WTC11 (cell line): ENCODE results near the gene PDCD1. TPM values are rescaled to one million over a fixed set of nuclear protein-coding genes. Genes with fewer than 3 reads are reported as not detected.

ENCODE experiments used
- ATAC-seq: fragments of 200-7000 bp; cut with Tn5 transposase; 2 replicates; pipeline ENCODE4 v1.10.0; 2021; ENCODE audit warnings: mild to moderate bottlenecking, moderate library complexity
- CTCF ChIA-PET: fragments of 300-600 bp; sonication (Branson Sonifier 250); formaldehyde crosslinking; loops from one replicate; lab custom pipeline; 2021; ENCODE audit warnings: antibody characterized with exemption; lab: Charles Lee
- POLR2A ChIA-PET: fragments of 350-600 bp; sonication (Branson Sonifier 250); formaldehyde crosslinking; loops from one replicate; lab custom pipeline; 2021; ENCODE audit warnings: antibody characterized with exemption; lab: Charles Lee
- DNase-seq: peaks from one replicate; pipeline ENCODE4 v3.0.0; 2021; ENCODE audit warnings: low spot score
- H3K27ac Mint-ChIP-seq: 2 replicates; pipeline ENCODE4 v1.8.0; 2021; ENCODE audit warnings: mixed read lengths
- H3K27me3 Mint-ChIP-seq: 2 replicates; pipeline ENCODE4 v1.8.0; 2021; ENCODE audit warnings: low read depth, mild to moderate bottlenecking, moderate library complexity, mixed read lengths
- H3K36me3 Mint-ChIP-seq: 2 replicates; pipeline ENCODE4 v1.8.0; 2021; ENCODE audit warnings: mixed read lengths
- H3K4me1 Mint-ChIP-seq: 2 replicates; pipeline ENCODE4 v1.8.0; 2022; ENCODE audit warnings: mixed read lengths
- H3K4me3 Mint-ChIP-seq: 2 replicates; pipeline ENCODE4 v1.8.0; 2021; ENCODE audit warnings: mild to moderate bottlenecking, moderate library complexity, mixed read lengths
- H3K9me3 Mint-ChIP-seq: 2 replicates; pipeline ENCODE4 v1.8.0; 2021; ENCODE audit warnings: mixed read lengths
- MYBL2 ChIP-seq: sonication (generic); formaldehyde crosslinking; IDR thresholded peaks from 2 replicates; pipeline ENCODE4 v1.8.1; 2023; ENCODE audit warnings: mild to moderate bottlenecking, moderate library complexity, missing genetic modification reagents
- NR2C2 ChIP-seq: sonication (generic); formaldehyde crosslinking; IDR thresholded peaks from 2 replicates; pipeline ENCODE4 v1.8.0; 2022; ENCODE audit warnings: mild to moderate bottlenecking, missing genetic modification reagents
- PRRX2 ChIP-seq: fragments of 250-450 bp; sonication (Bioruptor Pico); IDR thresholded peaks from 2 replicates; pipeline ENCODE4 v1.8.0; 2021; ENCODE audit warnings: mild to moderate bottlenecking
- RORB ChIP-seq: fragments of 250-450 bp; sonication (Bioruptor Pico); IDR thresholded peaks from 2 replicates; pipeline ENCODE4 v1.9.0; 2021; ENCODE audit warnings: mild to moderate bottlenecking
- SOX15 ChIP-seq: fragments of 250-450 bp; sonication (Bioruptor Pico); IDR thresholded peaks from 2 replicates; pipeline ENCODE4 v1.9.0; 2021; ENCODE audit warnings: mild to moderate bottlenecking
- TCF7 ChIP-seq: sonication (generic); formaldehyde crosslinking; IDR thresholded peaks from 2 replicates; pipeline ENCODE4 v1.8.0; 2022; ENCODE audit warnings: mild to moderate bottlenecking, low read depth, missing genetic modification reagents, moderate library complexity
- ZNF263 ChIP-seq: sonication (generic); formaldehyde crosslinking; IDR thresholded peaks from 2 replicates; pipeline ENCODE4 v1.8.1; 2022; ENCODE audit warnings: low read depth, mild to moderate bottlenecking, moderate library complexity, missing genetic modification reagents
- total RNA-seq: library from RNA; stranded (reverse); gene quantifications from 3 replicates; pipeline ENCODE4 v1.2.3, GENCODE V29; 2021
- TF ChIP-seq, protein P1 (sequence below): sonication (generic); formaldehyde crosslinking; conservative IDR thresholded peaks from 2 replicates; pipeline ENCODE4 v1.8.1; 2023; ENCODE audit warnings: mild to moderate bottlenecking, low read depth, missing genetic modification reagents, moderate library complexity
- TF ChIP-seq, protein P2 (sequence below): fragments of 250-450 bp; sonication (Bioruptor Pico); IDR thresholded peaks from 2 replicates; pipeline ENCODE4 v1.8.0; 2021; ENCODE audit warnings: mild to moderate bottlenecking
- TF ChIP-seq, protein P3 (sequence below): sonication (generic); formaldehyde crosslinking; IDR thresholded peaks from 2 replicates; pipeline ENCODE4 v1.8.1; 2023; ENCODE audit warnings: mild to moderate bottlenecking, missing genetic modification reagents, moderate library complexity
- TF ChIP-seq, protein P4 (sequence below): sonication (generic); formaldehyde crosslinking; IDR thresholded peaks from 2 replicates; pipeline ENCODE4 v1.8.1; 2022; ENCODE audit warnings: mild to moderate bottlenecking, moderate library complexity, missing genetic modification reagents
- TF ChIP-seq, protein P5 (sequence below): sonication (generic); formaldehyde crosslinking; IDR thresholded peaks from 2 replicates; pipeline ENCODE4 v1.8.0; 2023; ENCODE audit warnings: missing genetic modification reagents, mild to moderate bottlenecking, borderline replicate concordance
- TF ChIP-seq, protein P6 (sequence below): sonication (generic); formaldehyde crosslinking; IDR thresholded peaks from 2 replicates; pipeline ENCODE4 v1.8.1; 2023; ENCODE audit warnings: mild to moderate bottlenecking, missing genetic modification reagents
- TF ChIP-seq, protein P7 (sequence below): sonication (generic); formaldehyde crosslinking; IDR thresholded peaks from 2 replicates; pipeline ENCODE4 v1.8.1; 2022; ENCODE audit warnings: missing genetic modification reagents, borderline replicate concordance
- TF ChIP-seq, protein P8 (sequence below): sonication (generic); formaldehyde crosslinking; IDR thresholded peaks from 2 replicates; pipeline ENCODE4 v1.8.1; 2022; ENCODE audit warnings: low read depth, missing genetic modification reagents, borderline replicate concordance

Gene PDCD1
- total RNA-seq, 1 experiment from 2014 or later, result 0.52 TPM

DNA sequence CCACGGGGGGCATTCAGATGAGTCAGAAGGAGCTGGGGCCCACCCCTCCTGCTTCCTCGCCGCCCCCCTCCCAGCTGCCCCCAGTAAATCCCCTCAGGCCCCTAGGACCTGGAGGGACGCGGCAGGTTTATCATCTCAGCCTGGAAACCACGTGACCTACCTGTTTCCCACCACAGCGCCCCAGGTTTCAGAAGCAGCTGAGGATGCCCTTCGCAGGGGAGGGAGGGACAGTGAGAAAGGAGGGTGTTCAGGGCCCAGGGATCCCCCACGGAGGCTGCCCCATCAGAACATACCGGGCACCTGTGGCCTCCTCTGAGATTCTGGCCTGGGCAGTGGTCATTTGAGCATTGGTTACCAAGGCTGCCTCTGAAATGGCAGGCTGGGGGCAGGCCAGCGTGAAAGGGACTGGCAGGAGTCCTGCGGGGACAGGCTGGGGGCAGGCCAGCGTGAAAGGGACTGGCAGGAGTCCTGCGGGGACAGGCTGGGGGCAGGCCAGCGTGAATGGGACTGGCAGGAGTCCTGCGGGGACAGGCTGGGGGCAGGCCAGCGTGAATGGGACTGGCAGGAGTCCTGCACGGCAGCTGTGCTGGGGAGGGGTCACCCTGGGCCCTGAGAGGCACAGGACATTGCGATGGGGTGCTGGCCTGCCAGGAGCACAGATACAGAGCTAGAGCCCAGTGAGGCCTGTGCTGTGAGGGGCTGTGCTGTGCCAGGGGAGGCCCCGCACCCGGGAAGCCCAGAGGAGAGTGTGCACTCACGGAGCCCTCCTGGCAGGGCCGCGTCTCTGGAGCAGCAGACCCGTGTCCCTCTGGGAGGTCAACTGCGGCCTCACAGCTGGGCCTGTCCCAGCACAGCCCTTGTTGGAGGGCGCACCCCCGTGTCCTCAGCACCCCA, 48.1 kb downstream of the PDCD1 start:
- no peak overlapping the region for H3K4me3 Mint-ChIP-seq
- DNase-seq, result no peak
- TF ChIP-seq SOX15 (CRISPR knock-in tag), result no peak
- TF ChIP-seq MYBL2, result no peak
- TF ChIP-seq PRRX2, result no peak
- TF ChIP-seq, protein P1, sequence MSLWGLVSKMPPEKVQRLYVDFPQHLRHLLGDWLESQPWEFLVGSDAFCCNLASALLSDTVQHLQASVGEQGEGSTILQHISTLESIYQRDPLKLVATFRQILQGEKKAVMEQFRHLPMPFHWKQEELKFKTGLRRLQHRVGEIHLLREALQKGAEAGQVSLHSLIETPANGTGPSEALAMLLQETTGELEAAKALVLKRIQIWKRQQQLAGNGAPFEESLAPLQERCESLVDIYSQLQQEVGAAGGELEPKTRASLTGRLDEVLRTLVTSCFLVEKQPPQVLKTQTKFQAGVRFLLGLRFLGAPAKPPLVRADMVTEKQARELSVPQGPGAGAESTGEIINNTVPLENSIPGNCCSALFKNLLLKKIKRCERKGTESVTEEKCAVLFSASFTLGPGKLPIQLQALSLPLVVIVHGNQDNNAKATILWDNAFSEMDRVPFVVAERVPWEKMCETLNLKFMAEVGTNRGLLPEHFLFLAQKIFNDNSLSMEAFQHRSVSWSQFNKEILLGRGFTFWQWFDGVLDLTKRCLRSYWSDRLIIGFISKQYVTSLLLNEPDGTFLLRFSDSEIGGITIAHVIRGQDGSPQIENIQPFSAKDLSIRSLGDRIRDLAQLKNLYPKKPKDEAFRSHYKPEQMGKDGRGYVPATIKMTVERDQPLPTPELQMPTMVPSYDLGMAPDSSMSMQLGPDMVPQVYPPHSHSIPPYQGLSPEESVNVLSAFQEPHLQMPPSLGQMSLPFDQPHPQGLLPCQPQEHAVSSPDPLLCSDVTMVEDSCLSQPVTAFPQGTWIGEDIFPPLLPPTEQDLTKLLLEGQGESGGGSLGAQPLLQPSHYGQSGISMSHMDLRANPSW, result no peak
- TF ChIP-seq, protein P2, sequence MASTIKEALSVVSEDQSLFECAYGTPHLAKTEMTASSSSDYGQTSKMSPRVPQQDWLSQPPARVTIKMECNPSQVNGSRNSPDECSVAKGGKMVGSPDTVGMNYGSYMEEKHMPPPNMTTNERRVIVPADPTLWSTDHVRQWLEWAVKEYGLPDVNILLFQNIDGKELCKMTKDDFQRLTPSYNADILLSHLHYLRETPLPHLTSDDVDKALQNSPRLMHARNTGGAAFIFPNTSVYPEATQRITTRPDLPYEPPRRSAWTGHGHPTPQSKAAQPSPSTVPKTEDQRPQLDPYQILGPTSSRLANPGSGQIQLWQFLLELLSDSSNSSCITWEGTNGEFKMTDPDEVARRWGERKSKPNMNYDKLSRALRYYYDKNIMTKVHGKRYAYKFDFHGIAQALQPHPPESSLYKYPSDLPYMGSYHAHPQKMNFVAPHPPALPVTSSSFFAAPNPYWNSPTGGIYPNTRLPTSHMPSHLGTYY (CRISPR knock-in tag), result no peak
- TF ChIP-seq NR2C2 (CRISPR knock-in tag), result no peak
- TF ChIP-seq, protein P3, sequence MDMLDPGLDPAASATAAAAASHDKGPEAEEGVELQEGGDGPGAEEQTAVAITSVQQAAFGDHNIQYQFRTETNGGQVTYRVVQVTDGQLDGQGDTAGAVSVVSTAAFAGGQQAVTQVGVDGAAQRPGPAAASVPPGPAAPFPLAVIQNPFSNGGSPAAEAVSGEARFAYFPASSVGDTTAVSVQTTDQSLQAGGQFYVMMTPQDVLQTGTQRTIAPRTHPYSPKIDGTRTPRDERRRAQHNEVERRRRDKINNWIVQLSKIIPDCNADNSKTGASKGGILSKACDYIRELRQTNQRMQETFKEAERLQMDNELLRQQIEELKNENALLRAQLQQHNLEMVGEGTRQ (CRISPR knock-in tag), result no peak
- no peak for TF ChIP-seq ZNF263 (CRISPR knock-in tag)
- TF ChIP-seq, protein P4, sequence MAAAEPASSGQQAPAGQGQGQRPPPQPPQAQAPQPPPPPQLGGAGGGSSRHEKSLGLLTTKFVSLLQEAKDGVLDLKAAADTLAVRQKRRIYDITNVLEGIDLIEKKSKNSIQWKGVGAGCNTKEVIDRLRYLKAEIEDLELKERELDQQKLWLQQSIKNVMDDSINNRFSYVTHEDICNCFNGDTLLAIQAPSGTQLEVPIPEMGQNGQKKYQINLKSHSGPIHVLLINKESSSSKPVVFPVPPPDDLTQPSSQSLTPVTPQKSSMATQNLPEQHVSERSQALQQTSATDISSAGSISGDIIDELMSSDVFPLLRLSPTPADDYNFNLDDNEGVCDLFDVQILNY (CRISPR knock-in tag), result no peak
- TF ChIP-seq RORB (CRISPR knock-in tag), result no peak
- H3K9me3 Mint-ChIP-seq, result no peaks in the 10 kb centered on the region
- no peak overlapping the region for H3K27ac Mint-ChIP-seq
- H3K36me3 Mint-ChIP-seq, result no peaks in the 10 kb centered on the region
- peaks cover 3% of the 10 kb centered on the region; the same call in 1 of the 2 replicates for H3K27me3 Mint-ChIP-seq
- no peak for ATAC-seq
- peaks cover 13% of the 10 kb centered on the region for H3K4me1 Mint-ChIP-seq
- ChIA-PET POLR2A (interaction anchor here (0.5 kb wide), 1 partner anchor 18 kb away, joined by 3 read pairs; no protein-coding TSS in a partner anchor), CTCF (interaction anchor here (1.0 to 1.4 kb wide), 2 partner anchors 34 to 76 kb away, joined by 3 read pairs; partner anchors contain the start of genes D2HGDH and GAL3ST2)

DNA sequence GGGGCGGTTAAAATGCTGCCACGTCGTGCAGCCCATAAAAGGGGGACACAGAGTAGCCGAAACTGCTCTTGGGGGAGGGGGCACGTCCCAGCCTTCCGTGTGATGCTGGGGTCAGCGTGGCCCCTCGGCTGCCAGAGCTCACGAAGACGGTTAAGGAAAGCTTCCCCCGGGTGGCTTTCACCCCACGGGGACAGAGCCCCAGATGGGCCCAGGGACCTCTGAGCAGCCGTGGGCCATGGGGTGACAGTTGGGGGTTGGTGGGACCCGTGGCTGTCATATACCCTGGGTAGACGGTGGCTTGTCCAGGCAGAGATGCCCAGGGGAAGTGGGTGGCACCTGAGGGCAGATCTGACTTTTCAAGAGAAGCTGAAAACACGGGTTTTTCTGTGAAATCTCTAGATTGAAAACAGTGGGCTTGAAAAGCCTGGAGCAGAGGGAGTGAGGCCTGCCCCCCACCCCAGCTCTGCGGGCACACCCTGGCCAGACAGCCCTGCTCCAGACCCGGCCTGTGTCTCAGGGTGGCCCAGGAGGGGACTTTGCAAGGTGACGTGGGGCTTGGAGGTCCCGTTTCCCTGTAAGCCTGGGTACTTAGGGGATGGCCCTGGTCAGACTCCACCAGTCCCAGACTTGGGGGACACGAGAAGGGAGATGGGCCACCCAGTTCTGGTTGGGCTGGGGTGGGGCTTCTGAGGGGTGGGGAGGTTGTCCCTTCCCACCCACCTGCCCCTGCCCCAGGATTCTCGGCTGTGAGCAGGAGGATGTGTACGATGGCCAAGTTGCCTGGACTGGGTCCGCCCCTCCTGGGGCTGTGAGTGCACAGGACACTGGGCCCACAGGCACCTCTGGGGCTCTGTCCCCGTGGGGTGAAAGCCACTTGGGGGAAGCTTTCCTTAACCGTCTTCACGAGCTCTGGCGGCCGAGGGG, 49.0 kb downstream of the PDCD1 start:
- Mint-ChIP-seq H3K9me3 (no peaks in the 10 kb centered on the region), H3K4me1 (peaks cover 16% of the 10 kb centered on the region), H3K36me3 (no peaks in the 10 kb centered on the region), H3K4me3 (no peak overlapping the region), H3K27ac (0 out of 2 replicates have a peak overlapping the region, but pooled peaks have one; percentile 37), H3K27me3 (peaks cover 6% of the 10 kb centered on the region)
- ChIA-PET POLR2A (no interaction called here), CTCF (interaction anchor here (0.5 to 1.4 kb wide), 3 partner anchors 33 to 83 kb away, joined by 3 read pairs; partner anchors contain the start of genes D2HGDH and GAL3ST2)
- DNase-seq (no peak), ATAC-seq (no peak)
- TF ChIP-seq, protein P5, sequence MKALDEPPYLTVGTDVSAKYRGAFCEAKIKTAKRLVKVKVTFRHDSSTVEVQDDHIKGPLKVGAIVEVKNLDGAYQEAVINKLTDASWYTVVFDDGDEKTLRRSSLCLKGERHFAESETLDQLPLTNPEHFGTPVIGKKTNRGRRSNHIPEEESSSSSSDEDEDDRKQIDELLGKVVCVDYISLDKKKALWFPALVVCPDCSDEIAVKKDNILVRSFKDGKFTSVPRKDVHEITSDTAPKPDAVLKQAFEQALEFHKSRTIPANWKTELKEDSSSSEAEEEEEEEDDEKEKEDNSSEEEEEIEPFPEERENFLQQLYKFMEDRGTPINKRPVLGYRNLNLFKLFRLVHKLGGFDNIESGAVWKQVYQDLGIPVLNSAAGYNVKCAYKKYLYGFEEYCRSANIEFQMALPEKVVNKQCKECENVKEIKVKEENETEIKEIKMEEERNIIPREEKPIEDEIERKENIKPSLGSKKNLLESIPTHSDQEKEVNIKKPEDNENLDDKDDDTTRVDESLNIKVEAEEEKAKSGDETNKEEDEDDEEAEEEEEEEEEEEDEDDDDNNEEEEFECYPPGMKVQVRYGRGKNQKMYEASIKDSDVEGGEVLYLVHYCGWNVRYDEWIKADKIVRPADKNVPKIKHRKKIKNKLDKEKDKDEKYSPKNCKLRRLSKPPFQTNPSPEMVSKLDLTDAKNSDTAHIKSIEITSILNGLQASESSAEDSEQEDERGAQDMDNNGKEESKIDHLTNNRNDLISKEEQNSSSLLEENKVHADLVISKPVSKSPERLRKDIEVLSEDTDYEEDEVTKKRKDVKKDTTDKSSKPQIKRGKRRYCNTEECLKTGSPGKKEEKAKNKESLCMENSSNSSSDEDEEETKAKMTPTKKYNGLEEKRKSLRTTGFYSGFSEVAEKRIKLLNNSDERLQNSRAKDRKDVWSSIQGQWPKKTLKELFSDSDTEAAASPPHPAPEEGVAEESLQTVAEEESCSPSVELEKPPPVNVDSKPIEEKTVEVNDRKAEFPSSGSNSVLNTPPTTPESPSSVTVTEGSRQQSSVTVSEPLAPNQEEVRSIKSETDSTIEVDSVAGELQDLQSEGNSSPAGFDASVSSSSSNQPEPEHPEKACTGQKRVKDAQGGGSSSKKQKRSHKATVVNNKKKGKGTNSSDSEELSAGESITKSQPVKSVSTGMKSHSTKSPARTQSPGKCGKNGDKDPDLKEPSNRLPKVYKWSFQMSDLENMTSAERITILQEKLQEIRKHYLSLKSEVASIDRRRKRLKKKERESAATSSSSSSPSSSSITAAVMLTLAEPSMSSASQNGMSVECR (CRISPR knock-in tag), result no peak
- TF ChIP-seq, protein P6, sequence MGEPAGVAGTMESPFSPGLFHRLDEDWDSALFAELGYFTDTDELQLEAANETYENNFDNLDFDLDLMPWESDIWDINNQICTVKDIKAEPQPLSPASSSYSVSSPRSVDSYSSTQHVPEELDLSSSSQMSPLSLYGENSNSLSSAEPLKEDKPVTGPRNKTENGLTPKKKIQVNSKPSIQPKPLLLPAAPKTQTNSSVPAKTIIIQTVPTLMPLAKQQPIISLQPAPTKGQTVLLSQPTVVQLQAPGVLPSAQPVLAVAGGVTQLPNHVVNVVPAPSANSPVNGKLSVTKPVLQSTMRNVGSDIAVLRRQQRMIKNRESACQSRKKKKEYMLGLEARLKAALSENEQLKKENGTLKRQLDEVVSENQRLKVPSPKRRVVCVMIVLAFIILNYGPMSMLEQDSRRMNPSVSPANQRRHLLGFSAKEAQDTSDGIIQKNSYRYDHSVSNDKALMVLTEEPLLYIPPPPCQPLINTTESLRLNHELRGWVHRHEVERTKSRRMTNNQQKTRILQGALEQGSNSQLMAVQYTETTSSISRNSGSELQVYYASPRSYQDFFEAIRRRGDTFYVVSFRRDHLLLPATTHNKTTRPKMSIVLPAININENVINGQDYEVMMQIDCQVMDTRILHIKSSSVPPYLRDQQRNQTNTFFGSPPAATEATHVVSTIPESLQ, result no peak
- no peak for TF ChIP-seq TCF7 (CRISPR knock-in tag)
- TF ChIP-seq, protein P7, sequence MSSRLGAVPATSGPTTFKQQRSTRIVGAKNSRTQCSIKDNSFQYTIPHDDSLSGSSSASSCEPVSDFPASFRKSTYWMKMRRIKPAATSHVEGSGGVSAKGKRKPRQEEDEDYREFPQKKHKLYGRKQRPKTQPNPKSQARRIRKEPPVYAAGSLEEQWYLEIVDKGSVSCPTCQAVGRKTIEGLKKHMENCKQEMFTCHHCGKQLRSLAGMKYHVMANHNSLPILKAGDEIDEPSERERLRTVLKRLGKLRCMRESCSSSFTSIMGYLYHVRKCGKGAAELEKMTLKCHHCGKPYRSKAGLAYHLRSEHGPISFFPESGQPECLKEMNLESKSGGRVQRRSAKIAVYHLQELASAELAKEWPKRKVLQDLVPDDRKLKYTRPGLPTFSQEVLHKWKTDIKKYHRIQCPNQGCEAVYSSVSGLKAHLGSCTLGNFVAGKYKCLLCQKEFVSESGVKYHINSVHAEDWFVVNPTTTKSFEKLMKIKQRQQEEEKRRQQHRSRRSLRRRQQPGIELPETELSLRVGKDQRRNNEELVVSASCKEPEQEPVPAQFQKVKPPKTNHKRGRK, result no peak
- TF ChIP-seq, protein P8, sequence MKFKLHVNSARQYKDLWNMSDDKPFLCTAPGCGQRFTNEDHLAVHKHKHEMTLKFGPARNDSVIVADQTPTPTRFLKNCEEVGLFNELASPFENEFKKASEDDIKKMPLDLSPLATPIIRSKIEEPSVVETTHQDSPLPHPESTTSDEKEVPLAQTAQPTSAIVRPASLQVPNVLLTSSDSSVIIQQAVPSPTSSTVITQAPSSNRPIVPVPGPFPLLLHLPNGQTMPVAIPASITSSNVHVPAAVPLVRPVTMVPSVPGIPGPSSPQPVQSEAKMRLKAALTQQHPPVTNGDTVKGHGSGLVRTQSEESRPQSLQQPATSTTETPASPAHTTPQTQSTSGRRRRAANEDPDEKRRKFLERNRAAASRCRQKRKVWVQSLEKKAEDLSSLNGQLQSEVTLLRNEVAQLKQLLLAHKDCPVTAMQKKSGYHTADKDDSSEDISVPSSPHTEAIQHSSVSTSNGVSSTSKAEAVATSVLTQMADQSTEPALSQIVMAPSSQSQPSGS (CRISPR knock-in tag), result no peak
